OCI-LY7 (cell line): ENCODE results near the gene LZIC.

ENCODE experiments used
- CTCF ChIP-seq: fragments of 200-600 bp; sonication (generic); conservative IDR thresholded peaks from 2 replicates; pipeline ENCODE4 v1.5.1; 2014; ENCODE audit warnings: mild to moderate bottlenecking, antibody characterized with exemption, low read length, moderate library complexity, mixed read lengths
- EZH2phosphoT487 ChIP-seq: fragments of 200-600 bp; sonication (generic); IDR thresholded peaks from 2 replicates; pipeline ENCODE4 v1.6.1; 2018; ENCODE audit warnings: low read depth, borderline replicate concordance, mild to moderate bottlenecking, mixed run types, antibody characterized with exemption, low read length, moderate library complexity, mixed read lengths

- TF ChIP-seq CTCF (no peak), EZH2phosphoT487 (no peak)
Observed at GRCh38 chr1:9920606-9921005, 22.6 kb downstream of the LZIC start.
